HG03571 (cell line): ENCODE results near the gene UPK2.
"Not testable (repeated sequence)": the region's sequence is repeated elsewhere in the genome, so short reads cannot be mapped to it uniquely, and the experiment has no call there.

ENCODE experiments used
- ATAC-seq: cut with Tn5 transposase; IDR thresholded peaks from one replicate; pipeline ENCODE4 v1.9.1; 2021; ENCODE audit not compliant: unreplicated experiment

The UPK2 gene

GRCh38 chr11:118938491-118939403 lies 17.4 kb upstream of the UPK2 start:
- ATAC-seq = no peak

- ATAC-seq = no peak
These were observed 16.6 kb upstream of the UPK2 start for GRCh38 chr11:118939404-118939915.

GRCh38 chr11:118939953-118940598 lies 16.0 kb upstream of the UPK2 start:
- ATAC-seq = no peak

DNA sequence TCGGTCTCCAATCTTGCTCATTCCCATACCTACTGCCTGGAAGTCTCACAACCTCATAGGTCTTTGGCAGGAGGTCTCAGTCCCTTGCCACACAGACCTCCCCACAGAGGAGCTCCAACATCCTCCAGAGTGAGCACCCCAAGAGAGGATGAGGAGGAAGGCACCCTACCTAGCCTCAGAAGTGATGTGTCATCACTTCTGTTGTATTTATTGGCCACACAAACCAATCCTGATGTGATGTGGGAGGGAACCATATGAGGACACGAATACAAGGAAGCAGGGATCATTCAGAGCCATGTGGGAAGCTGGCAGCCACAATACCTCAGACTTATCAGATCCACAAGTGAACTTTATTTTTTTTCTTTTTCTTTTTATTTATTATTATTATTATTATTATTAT lies 9.0 kb upstream of the UPK2 start:
- no peak for ATAC-seq

GRCh38 chr11:118948000-118948399 lies 8.1 kb upstream of the UPK2 start:
- ATAC-seq = no peak

DNA sequence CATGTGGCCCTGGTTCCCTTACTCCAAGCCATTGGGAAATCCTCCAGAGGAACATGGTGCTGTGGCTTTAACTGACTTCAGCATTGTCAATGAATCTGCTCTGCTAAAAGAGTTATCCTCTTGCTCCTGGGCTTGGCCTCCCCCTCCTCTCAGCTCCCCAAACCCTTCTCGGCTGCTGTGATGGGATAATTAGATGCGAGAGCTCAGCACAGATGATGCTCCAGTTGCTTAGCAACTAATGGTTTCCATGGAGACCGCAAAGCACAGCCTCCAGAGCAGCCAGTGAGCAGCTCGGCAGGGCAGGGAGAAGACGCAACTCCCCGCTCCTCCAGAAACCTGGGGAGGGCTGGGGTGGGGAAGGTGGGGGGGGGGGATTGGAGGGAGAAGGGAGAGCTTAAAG lies 2.8 kb upstream of the UPK2 start:
- ATAC-seq = no peak

- not testable (repeated sequence) for ATAC-seq
These were observed 2.1 kb upstream of the UPK2 start for GRCh38 chr11:118953976-118954375.

GRCh38 chr11:118956847-118957469 lies 860 bp downstream of the UPK2 start:
- no peak for ATAC-seq

DNA sequence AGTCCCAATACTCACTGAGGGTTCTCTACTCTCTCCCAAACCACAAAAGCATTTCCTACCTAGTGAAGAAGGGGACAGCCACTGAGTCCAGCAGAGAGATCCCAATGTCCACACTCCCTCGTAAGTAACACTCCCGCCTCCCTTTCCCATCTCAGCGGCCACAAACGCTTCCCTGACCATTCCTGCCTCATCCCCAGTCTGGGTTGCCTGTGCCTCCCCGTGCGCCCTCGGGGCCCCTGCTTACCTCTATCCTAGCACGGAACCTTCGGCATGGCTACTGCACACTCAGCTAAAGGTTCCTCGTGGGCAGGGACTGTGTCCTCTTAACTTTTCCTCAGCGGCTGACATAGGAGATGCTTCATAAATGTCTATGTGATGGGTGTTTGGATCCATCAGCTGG lies 1.5 kb downstream of the UPK2 start:
- no peak for ATAC-seq

DNA sequence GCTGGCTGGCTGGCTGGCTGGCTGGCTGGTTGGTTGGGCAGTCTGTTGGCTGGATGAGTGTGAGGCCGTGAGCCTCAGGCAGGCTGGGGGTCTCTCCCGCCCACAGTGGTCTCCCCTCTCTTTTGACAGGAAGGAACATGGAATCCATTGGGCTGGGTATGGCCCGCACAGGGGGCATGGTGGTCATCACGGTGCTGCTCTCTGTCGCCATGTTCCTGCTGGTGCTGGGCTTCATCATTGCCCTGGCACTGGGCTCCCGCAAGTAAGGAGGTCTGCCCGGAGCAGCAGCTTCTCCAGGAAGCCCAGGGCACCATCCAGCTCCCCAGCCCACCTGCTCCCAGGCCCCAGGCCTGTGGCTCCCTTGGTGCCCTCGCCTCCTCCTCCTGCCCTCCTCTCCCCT lies 1.9 kb downstream of the UPK2 start:
- ATAC-seq = no peak

DNA sequence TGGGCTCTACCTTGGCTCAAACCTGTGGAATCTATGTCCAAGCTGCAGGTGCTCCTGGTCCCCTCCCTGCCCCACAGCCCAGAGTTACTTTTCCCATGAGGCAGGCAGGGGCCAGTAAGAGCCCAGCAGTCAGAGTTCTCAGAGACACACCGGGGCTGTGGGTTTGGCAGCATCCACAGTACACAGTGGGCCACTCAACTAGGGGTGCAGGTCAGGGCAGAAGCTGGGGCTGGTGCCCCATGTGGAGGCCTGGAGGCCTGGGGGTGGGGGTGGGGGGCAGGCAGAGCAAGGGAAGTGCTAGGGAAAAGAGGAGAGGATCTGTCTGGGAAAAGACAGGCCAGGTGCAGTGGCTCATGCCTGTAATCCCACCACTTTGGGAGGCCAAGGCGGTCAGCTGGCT lies 2.5 kb downstream of the UPK2 start:
- ATAC-seq = no peak

DNA sequence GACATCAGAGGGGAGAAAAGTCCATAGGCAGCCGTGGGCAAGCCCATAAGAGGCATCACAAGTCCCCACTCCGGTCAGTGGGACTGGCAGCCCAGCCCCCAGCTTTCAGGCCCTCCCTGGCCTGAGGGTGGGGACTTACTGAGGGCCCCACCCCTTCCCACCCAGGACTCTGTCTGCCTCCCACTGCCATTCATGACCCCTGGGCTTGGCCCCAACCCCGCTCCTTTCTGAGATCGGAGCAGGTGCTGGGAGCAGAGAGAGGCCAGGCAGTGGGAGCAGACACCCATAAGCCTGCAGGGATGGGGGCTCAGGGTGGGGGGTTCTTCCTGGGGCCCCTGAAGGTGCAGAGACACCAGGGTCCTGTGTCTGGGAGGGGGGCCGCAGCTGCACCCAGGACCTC lies 5.1 kb downstream of the UPK2 start:
- ATAC-seq = no peak

DNA sequence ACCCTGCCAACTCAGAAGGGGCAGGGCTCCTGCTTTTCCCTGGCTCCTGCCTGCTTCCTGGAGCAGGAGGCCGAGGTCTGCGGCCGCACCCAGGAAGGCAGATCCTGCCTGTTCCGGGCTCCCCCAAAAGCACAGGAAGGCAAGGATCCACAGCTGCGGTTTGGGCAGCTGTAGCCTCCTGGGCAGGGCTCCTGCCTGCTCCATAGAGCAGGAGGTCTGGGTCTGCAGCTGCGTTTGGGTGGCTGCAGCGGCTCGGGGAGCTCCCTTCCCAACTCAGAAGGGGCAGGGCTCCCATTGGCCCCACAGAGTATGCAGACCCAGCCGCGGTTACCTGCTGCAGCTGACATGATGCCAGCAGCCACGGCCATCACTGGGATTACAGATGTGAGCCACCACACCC lies 5.5 kb downstream of the UPK2 start:
- ATAC-seq = no peak

- ATAC-seq = not testable (repeated sequence)
These were observed 13.4 kb downstream of the UPK2 start for GRCh38 chr11:118969508-118969907.

DNA sequence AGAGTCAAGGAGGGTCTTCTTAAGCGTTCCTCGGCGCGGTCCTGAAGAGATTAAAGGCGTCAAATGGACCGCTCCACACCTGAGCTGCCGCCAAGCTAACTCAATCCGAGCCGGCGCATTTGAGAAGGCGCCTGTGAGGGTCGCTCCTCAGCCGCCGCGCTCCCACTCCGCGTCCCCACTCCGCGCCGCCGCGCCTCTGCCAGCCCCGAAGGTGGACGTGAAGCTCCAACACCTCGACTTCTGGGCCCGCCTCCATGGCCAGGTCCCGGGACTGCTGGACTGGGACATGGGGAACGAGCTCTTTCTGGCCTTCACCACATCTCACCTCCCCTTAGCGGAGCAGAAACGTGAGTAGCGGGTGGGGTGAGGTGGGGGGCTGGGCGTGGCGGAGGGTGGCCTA lies 15.5 kb downstream of the UPK2 start, which contains the start of gene FOXR1:
Gene FOXR1 (plus strand): TSS at position 116 of the 400 bp plus-strand sequence. CDS start 171 bp downstream, at position 287.
- no peak for ATAC-seq

GRCh38 chr11:118973985-118974384 lies 17.9 kb downstream of the UPK2 start:
- ATAC-seq = no peak

GRCh38 chr11:118975771-118976709 lies 19.9 kb downstream of the UPK2 start:
- no peak for ATAC-seq

DNA sequence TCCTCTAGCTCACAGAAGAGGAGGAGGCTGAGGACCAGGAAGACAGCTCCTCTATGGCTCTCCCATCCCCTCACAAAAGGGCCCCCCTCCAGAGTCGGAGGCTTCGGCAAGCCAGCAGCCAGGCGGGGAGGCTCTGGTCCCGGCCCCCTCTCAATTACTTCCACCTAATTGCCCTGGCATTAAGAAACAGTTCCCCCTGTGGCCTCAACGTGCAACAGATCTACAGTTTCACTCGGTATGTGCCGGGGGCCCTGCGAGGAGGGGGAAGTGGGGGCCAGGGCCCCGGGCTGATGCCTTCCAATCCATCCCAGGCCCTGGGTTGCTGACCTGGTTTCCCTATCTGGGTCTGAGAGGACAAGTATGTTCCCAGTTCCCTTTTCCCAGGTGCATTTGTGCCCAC lies 23.3 kb downstream of the UPK2 start:
- ATAC-seq = no peak

DNA sequence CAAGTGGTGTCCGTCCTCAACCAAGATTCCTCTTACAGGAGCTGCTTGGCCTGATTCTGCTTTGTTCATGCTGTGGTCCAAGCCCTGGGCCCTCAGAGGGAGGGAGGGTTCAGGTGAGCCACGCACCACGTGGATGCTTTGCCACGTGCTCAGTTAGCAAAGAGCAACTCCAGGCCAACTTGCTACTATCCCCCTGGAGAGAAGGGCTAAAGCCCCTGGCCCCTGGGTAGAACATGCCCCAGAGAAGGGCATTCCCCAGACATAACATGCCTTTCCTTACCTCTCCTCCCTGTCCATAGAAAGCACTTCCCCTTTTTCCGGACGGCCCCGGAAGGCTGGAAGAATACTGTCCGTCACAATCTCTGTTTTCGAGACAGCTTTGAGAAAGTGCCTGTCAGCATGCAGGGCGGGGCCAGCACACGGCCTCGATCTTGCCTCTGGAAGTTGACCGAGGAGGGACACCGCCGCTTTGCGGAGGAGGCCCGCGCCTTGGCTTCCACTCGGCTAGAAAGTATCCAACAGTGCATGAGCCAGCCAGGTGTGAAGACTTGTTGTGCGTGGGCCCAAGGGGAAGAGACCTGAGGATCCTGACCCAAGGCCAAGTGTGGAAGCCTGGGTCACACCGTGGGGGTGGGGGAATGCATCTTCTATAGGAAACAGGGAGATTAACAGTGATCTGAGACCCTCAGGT lies 24.2 kb downstream of the UPK2 start:
- ATAC-seq = no peak

GRCh38 chr11:118984337-118984736 lies 28.2 kb downstream of the UPK2 start:
- ATAC-seq = not testable (repeated sequence)
